HepG2 (cell line): Measurements from ENCODE around the gene RP2. TPM values are rescaled to one million over a fixed set of nuclear protein-coding genes. Genes with fewer than 3 reads are reported as not detected.

Source experiments
- ATAC-seq: fragments of 200-7000 bp; cut with Tn5 transposase; 3 replicates; pipeline ENCODE4 v1.9.1; 2020; ENCODE audit warnings: mild to moderate bottlenecking, moderate library complexity
- BruUV-seq: library from RNA; stranded (reverse); fragments of 400-500 nt; replicated peaks from 2 replicates; lab custom pipeline; 2021; lab: Mats Ljungman, UMichigan
- CTCF ChIA-PET: fragments of 300-600 bp; formaldehyde crosslinking; extraction: SDS; loops from one replicate; lab custom pipeline; 2021; ENCODE audit warnings: low total read pairs, inconsistent platforms, low intra/inter-chr PET ratio; lab: Yijun Ruan, JAX
- POLR2A ChIA-PET: fragments of 350-600 bp; sonication (Branson Sonifier 250); formaldehyde crosslinking; loops from one replicate; lab custom pipeline; 2020; ENCODE audit warnings: antibody characterized with exemption, inconsistent platforms; lab: Yijun Ruan, JAX
- DNase-seq: peaks from one replicate; pipeline ENCODE4 v3.0.0-alpha.2; 2015; ENCODE audit warnings: low spot score
- FAIRE-seq: peaks from 3 replicates; lab custom pipeline; 2011; peaks lifted over from hg19 to GRCh38; lab: Jason Lieb, UNC
- H2AFZ ChIP-seq: one replicate; pipeline ENCODE4 v1.6.1; 2011; ENCODE audit warnings: low read length, inconsistent platforms
- H3K27ac ChIP-seq: fragments of 300-600 bp; 3 replicates; pipeline ENCODE4 v1.8.0; 2011; ENCODE audit warnings: mixed run types, mild to moderate bottlenecking, mixed read lengths, low read length, inconsistent platforms; ENCODE audit not compliant: insufficient read depth; ENCODE audit errors: extremely low read length
- H3K27me3 ChIP-seq, 2 experiments: fragments of 200-600 bp in 1 of 2; 2 replicates in 1 of 2; 3 replicates in 1 of 2; pipeline versions ENCODE4 v1.6.0 to v1.8.0; 2011; ENCODE audit warnings: low read length in 2 of 2, mild to moderate bottlenecking in 2 of 2, moderate library complexity in 2 of 2, inconsistent platforms in 1 of 2; ENCODE audit not compliant: insufficient read depth in 2 of 2, control insufficient read depth in 1 of 2
- H3K36me3 ChIP-seq, 2 experiments: fragments of 200-600 bp in 1 of 2; replicated peaks in 1 of 2; 2 replicates in 1 of 2; 3 replicates in 1 of 2; pipeline versions ENCODE4 v1.5.1 to v1.8.0; 2011; ENCODE audit warnings: low read length in 2 of 2, inconsistent platforms in 1 of 2; ENCODE audit not compliant: insufficient read depth in 2 of 2, control insufficient read depth in 1 of 2
- H3K4me1 ChIP-seq: 2 replicates; pipeline ENCODE4 v1.5.1; 2012; ENCODE audit warnings: low read length, inconsistent platforms; ENCODE audit not compliant: insufficient read depth
- H3K4me2 ChIP-seq: 2 replicates; pipeline ENCODE4 v1.6.0; 2011; ENCODE audit warnings: low read depth, low read length, inconsistent platforms
- H3K4me3 ChIP-seq, 3 experiments: fragments of 200-600 bp in 1 of 3; sonication (generic), shearing (Covaris generic) in 1 of 3; replicated peaks in 1 of 3; 2 replicates each; pipeline ENCODE4 v1.5.1; 2011 to 2016; ENCODE audit warnings: low read length in 3 of 3, inconsistent platforms in 2 of 3, low read depth in 2 of 3, mild to moderate bottlenecking in 2 of 3, control low read depth in 1 of 3, mixed read lengths in 1 of 3; ENCODE audit not compliant: insufficient read depth in 1 of 3
- H3K79me2 ChIP-seq: one replicate; pipeline ENCODE4 v1.6.1; 2011; ENCODE audit warnings: low read length, inconsistent platforms; ENCODE audit not compliant: insufficient read depth
- H3K9ac ChIP-seq: 2 replicates; pipeline ENCODE4 v1.6.0; 2011; ENCODE audit warnings: mild to moderate bottlenecking, low read depth, low read length, inconsistent platforms; ENCODE audit not compliant: insufficient read depth
- H3K9me3 ChIP-seq: 2 replicates; pipeline ENCODE4 v1.5.1; 2012; ENCODE audit warnings: mild to moderate bottlenecking, low read length
- H4K20me1 ChIP-seq: 2 replicates; pipeline ENCODE4 v1.6.0; 2011; ENCODE audit warnings: inconsistent platforms, mild to moderate bottlenecking, low read length, moderate library complexity; ENCODE audit not compliant: insufficient read depth
- CREB1 ChIP-seq, 2 experiments: fragments of 450-650 bp in 1 of 2; IDR thresholded peaks; 2 replicates each; pipeline ENCODE4 v1.6.1; 2016 to 2017; ENCODE audit warnings: control low read depth in 1 of 2, mild to moderate bottlenecking in 1 of 2, missing compliant biosample characterization in 1 of 2, missing genetic modification characterization in 1 of 2
- EEA1 ChIP-seq: sonication (generic); formaldehyde crosslinking; IDR thresholded peaks from 2 replicates; pipeline ENCODE4 v1.5.1; 2020; ENCODE audit warnings: mild to moderate bottlenecking, missing genetic modification reagents, borderline replicate concordance
- HDAC2 ChIP-seq: sonication (generic); formaldehyde crosslinking; IDR thresholded peaks from 2 replicates; pipeline ENCODE4 v1.4.0; 2020; ENCODE audit warnings: missing genetic modification reagents
- ZNF205 ChIP-seq: IDR thresholded peaks from 2 replicates; pipeline ENCODE4 v1.6.1; 2018; ENCODE audit warnings: missing biosample characterization, missing genetic modification reagents
- ZNF235 ChIP-seq: sonication (generic); formaldehyde crosslinking; IDR thresholded peaks from 2 replicates; pipeline ENCODE4 v1.8.1; 2023; ENCODE audit warnings: mild to moderate bottlenecking, missing genetic modification reagents, borderline replicate concordance
- ZNF251 ChIP-seq: sonication (generic); formaldehyde crosslinking; IDR thresholded peaks from 2 replicates; pipeline ENCODE4 v1.9.0; 2021; ENCODE audit warnings: mild to moderate bottlenecking, missing genetic modification reagents
- ZNF382 ChIP-seq: sonication (generic); formaldehyde crosslinking; IDR thresholded peaks from 2 replicates; pipeline ENCODE4 v1.5.0; 2020; ENCODE audit warnings: missing genetic modification reagents, mild to moderate bottlenecking, borderline replicate concordance
- ZNF547 ChIP-seq: sonication (generic); formaldehyde crosslinking; IDR thresholded peaks from 2 replicates; pipeline ENCODE4 v1.5.1; 2020; ENCODE audit warnings: mild to moderate bottlenecking, missing genetic modification reagents
- WGBS: methylation state at CpG from one replicate; pipeline ENCODE4 v1.1.6; 2017; ENCODE audit warnings: low lambda C conversion rate; 5-methylcytosine and 5-hydroxymethylcytosine counted together
- in situ Hi-C: cut with HindIII; loops from 2 replicates; pipeline ENCODE4 v1.10.0; 2017; ENCODE audit warnings: low pct_unique_long_range_greater_than_20kb; ENCODE audit not compliant: extremely low pct_ligation_motif_present
- intact Hi-C: fragments of 100-400 bp; cut with micrococcal nuclease; formaldehyde crosslinking; loops from one replicate; pipeline ENCODE4 v1.10.0; 2022; ENCODE audit not compliant: unreplicated experiment
- polyA plus RNA-seq, 8 experiments: library from polyadenylated mRNA; depleted of rRNA in 3 of 8; stranded (reverse) in 7 of 8; unstranded in 1 of 8; fragments of >200 nt; fragmentation: Illumina TruSeq in 4 of 8; extraction: Trizol in 4 of 8; gene quantifications; 2 replicates each; pipeline versions ENCODE4 v1.2.1 to v1.2.3, GENCODE V29; 2011 to 2016; ENCODE audit warnings: low read depth in 4 of 8, missing spikeins in 1 of 8, mixed read lengths in 1 of 8; ENCODE audit not compliant: insufficient read depth in 1 of 8
- total RNA-seq, 5 experiments: library from RNA; depleted of rRNA; stranded (reverse); fragments of >200 nt; fragmentation: Illumina TruSeq; extraction: Trizol; gene quantifications; 2 replicates each; pipeline ENCODE4 v1.2.3, GENCODE V29; 2016; ENCODE audit warnings: low read depth in 1 of 5
- TF ChIP-seq, protein P1 (sequence below), 2 experiments: sonication (generic) in 1 of 2; formaldehyde crosslinking in 1 of 2; IDR thresholded peaks; 2 replicates each; pipeline versions ENCODE4 v1.4.0 to v1.6.1; 2016 to 2020; ENCODE audit warnings: borderline replicate concordance in 1 of 2, low read depth in 1 of 2, mild to moderate bottlenecking in 1 of 2, missing genetic modification reagents in 1 of 2

RP2 gene
- total and polyA plus RNA-seq, 2 of the 13 experiments (the other 11 are each of a cell fraction or from before 2014, with no cell fraction given), result 5.0 to 9.9 TPM

DNA sequence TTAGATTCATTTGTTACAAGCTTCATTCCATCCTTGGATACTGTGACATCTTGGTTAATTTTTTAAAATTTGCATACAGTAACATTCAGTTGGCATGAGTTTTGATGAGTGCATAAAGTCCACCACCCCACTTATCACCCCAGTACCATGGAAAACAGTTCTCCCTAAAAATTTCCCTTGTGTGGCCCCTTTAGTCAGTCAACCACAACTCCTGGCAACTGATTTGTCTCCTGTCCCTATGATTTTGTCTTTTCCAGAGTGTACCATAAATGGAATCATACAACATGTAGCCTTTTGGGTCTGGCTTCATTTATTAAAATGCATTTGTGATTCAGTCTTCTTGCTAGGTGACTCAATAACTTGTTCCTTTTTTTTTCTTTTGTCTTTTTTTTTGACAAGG, 29.9 kb downstream of the RP2 start:
- H3K4me1 ChIP-seq, result no peaks in the 10 kb centered on the region
- H3K9ac ChIP-seq, result no peak overlapping the region
- intact Hi-C loops (no loop called here), in situ Hi-C loops (no loop called here)
- DNase-seq (no peak), FAIRE-seq (no peak), ATAC-seq (no peak)
- no peaks in the 10 kb centered on the region for H3K27me3 ChIP-seq
- H3K4me3 ChIP-seq, result no peak overlapping the region
- no peaks in the 10 kb centered on the region for H3K36me3 ChIP-seq
- H3K79me2 ChIP-seq, result no peaks in the 10 kb centered on the region
- TF ChIP-seq EEA1 (CRISPR knock-in tag), result no peak
- no peak for TF ChIP-seq ZNF547
- TF ChIP-seq ZNF251, result no peak
- no peak for TF ChIP-seq ZNF205
- no peak for TF ChIP-seq ZNF382
- no peaks in the 10 kb centered on the region for H3K9me3 ChIP-seq
- no peaks in the 10 kb centered on the region for H4K20me1 ChIP-seq
- H3K27ac ChIP-seq, result no peak overlapping the region
- BruUV-seq, result no TSS peak
- ChIA-PET CTCF (no interaction called here), POLR2A (no interaction called here)
- H2AFZ ChIP-seq, result no peak overlapping the region
- H3K4me2 ChIP-seq, result no peak overlapping the region

DNA sequence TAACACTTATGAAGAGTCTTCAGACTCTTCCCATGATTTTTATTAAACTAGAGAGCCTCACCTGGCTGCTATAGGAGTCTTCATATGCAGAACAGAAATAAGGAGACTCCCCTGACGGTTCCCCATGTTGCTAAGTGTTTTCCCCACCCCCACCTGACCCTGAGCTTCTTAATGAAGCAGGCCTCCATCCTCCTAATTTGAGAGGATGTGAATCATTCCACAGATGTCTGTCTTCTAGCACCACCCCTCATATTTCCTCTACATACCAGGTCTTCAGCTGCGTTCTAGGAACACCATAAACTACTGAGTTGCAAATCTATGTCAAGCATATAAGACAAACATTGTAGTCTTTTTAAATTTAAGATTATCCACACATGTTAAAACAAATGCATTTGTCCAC, 36.9 kb downstream of the RP2 start:
- no peak for DNase-seq
- 92% methylated on average over 2 of the region's 2 CpGs for WGBS
- no TSS peak for BruUV-seq
- Histone ChIP-seq H3K4me1 (no peaks in the 10 kb centered on the region), H3K9me3 (no peaks in the 10 kb centered on the region), H3K27me3 (no peaks in the 10 kb centered on the region), H3K36me3 (no peaks in the 10 kb centered on the region), H3K4me2 (no peak overlapping the region), H3K79me2 (no peaks in the 10 kb centered on the region), H3K9ac (no peak overlapping the region), H3K4me3 (no peak overlapping the region), H2AFZ (no peak overlapping the region), H3K27ac (no peak overlapping the region), H4K20me1 (no peaks in the 10 kb centered on the region)
- POLR2A ChIA-PET, result no interaction called here
- in situ Hi-C loops (no loop called here), intact Hi-C loops (loop anchor here (1.0 kb wide), 1 partner anchor 40 kb away; no protein-coding TSS in a partner anchor)
- no peak for FAIRE-seq
- CTCF ChIA-PET, result no interaction called here
- ATAC-seq, result no peak
- TF ChIP-seq ZNF235 (no peak), CREB1 (IDR thresholded peaks at IDR 0.05) (no peak), CREB1 (CRISPR knock-in tag; IDR thresholded peaks at IDR 0.05) (no peak), HDAC2 (CRISPR knock-in tag) (no peak)
- TF ChIP-seq, protein P1, sequence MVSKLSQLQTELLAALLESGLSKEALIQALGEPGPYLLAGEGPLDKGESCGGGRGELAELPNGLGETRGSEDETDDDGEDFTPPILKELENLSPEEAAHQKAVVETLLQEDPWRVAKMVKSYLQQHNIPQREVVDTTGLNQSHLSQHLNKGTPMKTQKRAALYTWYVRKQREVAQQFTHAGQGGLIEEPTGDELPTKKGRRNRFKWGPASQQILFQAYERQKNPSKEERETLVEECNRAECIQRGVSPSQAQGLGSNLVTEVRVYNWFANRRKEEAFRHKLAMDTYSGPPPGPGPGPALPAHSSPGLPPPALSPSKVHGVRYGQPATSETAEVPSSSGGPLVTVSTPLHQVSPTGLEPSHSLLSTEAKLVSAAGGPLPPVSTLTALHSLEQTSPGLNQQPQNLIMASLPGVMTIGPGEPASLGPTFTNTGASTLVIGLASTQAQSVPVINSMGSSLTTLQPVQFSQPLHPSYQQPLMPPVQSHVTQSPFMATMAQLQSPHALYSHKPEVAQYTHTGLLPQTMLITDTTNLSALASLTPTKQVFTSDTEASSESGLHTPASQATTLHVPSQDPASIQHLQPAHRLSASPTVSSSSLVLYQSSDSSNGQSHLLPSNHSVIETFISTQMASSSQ (IDR thresholded peaks at IDR 0.05; ENCODE audit: low read depth), result no peak
- TF ChIP-seq, protein P1 (CRISPR knock-in tag; IDR thresholded peaks at IDR 0.05; ENCODE audit: borderline replicate concordance), result no peak
